Activated CD4-positive, alpha-beta T cell treated with anti-CD3 and anti-CD28 coated beads, Interleukin-2, amount 50 U/mL, for 1 hour (primary cell): ENCODE data around the gene DMD.

Source experiments
- DNase-seq: peaks from one replicate; pipeline ENCODE4 v3.0.0-alpha.2; 2020

Gene DMD

GRCh38 chrX:31837445-31838049 lies 1373.8 kb downstream of the DMD start:
- DNase-seq = no peak

- DNase-seq = no peak
Measured at GRCh38 chrX:31836479-31836878, 1374.9 kb downstream of the DMD start.

GRCh38 chrX:31832263-31832662 lies 1379.1 kb downstream of the DMD start:
- DNase-seq = no peak

GRCh38 chrX:31820430-31821210 lies 1390.7 kb downstream of the DMD start:
- no peak for DNase-seq

- DNase-seq = no peak
Measured at GRCh38 chrX:31819455-31819854, 1391.9 kb downstream of the DMD start.

GRCh38 chrX:31811106-31811505 lies 1400.2 kb downstream of the DMD start:
- no peak for DNase-seq

- DNase-seq = no peak
Measured at GRCh38 chrX:31808357-31808756, 1403.0 kb downstream of the DMD start.

- DNase-seq = no peak
Measured at GRCh38 chrX:31807165-31807564, 1404.2 kb downstream of the DMD start.

- no peak for DNase-seq
Measured at GRCh38 chrX:31805781-31806180, 1405.6 kb downstream of the DMD start.

GRCh38 chrX:31800219-31800618 lies 1411.1 kb downstream of the DMD start:
- DNase-seq = no peak

GRCh38 chrX:31796624-31797023 lies 1414.7 kb downstream of the DMD start:
- no peak for DNase-seq

GRCh38 chrX:31747411-31747810 lies 1463.9 kb downstream of the DMD start:
- no peak for DNase-seq

GRCh38 chrX:31743004-31743403 lies 1468.3 kb downstream of the DMD start:
- DNase-seq = no peak

GRCh38 chrX:31717474-31717873 lies 1493.9 kb downstream of the DMD start:
- no peak for DNase-seq

GRCh38 chrX:31715675-31716074 lies 1495.7 kb downstream of the DMD start:
- DNase-seq = no peak

- DNase-seq = no peak
Measured at GRCh38 chrX:31714797-31715196, 1496.6 kb downstream of the DMD start.

- no peak for DNase-seq
Measured at GRCh38 chrX:31713120-31713519, 1498.2 kb downstream of the DMD start.

GRCh38 chrX:31711166-31711565 lies 1500.2 kb downstream of the DMD start:
- no peak for DNase-seq

GRCh38 chrX:31708116-31708515 lies 1503.2 kb downstream of the DMD start:
- DNase-seq = no peak

- no peak for DNase-seq
Measured at GRCh38 chrX:31706466-31706865, 1504.9 kb downstream of the DMD start.

GRCh38 chrX:31705816-31706215 lies 1505.5 kb downstream of the DMD start:
- no peak for DNase-seq

GRCh38 chrX:31704938-31705337 lies 1506.4 kb downstream of the DMD start:
- no peak for DNase-seq

GRCh38 chrX:31702222-31702621 lies 1509.1 kb downstream of the DMD start:
- no peak for DNase-seq

- no peak for DNase-seq
Measured at GRCh38 chrX:31697294-31697916, 1513.9 kb downstream of the DMD start.
